GM18868 (cell line): ENCODE measurements around the gene CPN1.
"Not testable (repeated sequence)": the region's sequence is repeated elsewhere in the genome, so short reads cannot be mapped to it uniquely, and the experiment has no call there.

Source experiments
- ATAC-seq: cut with Tn5 transposase; IDR thresholded peaks from one replicate; pipeline ENCODE4 v1.9.1; 2021; ENCODE audit warnings: mild to moderate bottlenecking, moderate library complexity; ENCODE audit not compliant: unreplicated experiment

Gene CPN1

DNA sequence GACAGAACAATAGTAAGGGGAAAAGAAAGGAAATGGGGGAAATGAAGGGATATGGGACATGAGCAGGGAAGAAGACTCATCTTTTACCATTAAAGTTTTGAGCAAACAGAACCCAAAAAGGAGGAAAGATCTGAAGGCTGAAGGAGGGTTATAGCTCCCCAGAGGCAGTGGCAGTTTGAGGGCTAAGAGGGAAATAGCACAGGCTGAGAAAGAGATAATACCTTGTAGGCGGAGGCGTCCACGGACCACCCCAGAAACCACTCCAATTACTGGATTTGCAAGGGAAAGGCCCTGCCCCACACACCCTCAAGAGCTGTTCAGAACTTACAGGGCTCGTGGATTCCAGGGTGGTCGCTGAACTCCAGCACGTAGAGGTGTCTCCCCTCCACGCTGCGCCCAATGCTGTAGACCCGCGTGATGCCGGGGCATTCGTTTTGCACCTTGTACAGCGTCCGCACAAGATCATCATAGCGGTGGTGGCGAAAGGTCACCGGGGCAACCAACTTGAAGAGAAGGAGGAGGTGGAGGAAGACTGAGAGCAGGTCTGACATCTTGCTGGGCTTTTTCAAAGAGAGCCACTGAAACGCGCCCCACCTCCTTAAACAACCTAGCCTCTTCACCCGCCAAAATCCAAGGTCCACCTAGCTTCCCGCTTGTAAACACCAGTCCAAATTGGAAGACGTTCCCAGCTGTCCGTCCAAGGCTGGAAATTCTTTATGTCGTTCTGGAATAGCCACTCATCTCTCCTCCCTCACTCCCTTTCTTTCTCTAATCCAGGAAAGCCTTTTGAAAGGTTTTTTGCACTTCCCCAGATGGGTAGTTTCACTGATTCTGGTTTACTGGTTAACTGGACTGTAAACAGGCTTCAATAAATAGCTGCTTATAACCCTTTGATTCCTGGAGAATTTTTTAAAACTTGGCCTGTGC is at the start of gene CPN1:
Gene CPN1 (minus strand): TSS at position 795 of the 927 bp plus-strand sequence. CDS start 244 bp downstream, at position 551.
- no peak for ATAC-seq

DNA sequence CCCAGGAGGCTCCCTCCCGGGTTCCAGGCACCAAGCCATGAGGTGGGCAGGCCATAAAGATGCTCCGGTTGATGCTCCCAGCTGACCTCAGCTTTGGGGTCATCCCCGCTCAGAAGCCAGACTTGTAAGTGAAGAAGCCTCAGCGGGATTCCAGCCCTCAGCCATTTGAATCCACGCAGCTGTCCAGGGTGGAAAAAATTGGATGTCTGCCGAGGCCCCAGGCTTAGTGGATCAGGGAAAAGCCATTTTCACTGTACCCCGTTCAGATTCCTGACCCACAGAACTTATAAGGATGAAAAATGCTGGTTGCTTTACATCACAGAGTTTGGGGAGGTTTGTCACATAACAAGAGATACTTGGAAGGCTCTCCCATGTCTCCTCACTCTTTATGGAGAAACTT is 49.2 kb upstream of the CPN1 start:
- ATAC-seq: no peak

DNA sequence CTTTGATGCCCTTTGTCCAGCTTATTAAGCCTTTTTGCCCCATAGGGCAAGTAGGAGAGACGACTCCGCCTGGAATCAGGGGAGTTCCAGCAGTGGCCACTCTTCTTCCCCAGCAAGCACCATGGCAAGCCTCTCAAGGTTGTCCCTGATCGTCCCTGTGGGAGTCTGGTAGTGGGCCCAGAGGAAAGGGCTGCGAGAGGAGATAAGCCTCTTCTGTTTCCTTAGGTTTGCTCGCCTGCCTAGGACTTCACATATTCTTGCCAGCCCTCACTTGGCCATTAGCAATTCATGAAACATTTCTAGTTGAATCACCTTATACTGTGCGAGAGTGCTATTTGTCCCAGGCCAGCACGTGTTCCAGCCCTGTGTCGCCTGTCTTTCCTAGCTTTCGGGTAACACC is 47.8 kb upstream of the CPN1 start:
- ATAC-seq: no peak

DNA sequence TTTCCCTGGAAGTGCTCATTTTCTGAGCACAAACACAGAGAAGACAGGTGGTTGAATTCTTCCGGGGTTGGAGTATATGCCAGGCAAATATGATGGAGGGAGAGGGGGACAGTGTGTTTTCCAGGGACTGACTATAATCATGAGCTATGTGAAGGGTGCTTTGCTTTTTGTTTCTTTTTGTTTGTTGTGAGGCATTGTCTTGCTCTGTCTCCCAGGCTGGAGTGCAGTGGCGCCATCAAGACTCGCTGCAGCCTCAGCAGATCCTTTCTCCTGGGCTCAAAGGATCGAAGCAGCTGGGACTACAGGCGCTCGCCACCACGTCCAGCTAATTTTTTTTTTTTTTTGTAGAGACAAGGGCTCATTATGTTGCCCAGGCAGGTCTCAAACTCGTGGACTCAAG is 47.3 kb upstream of the CPN1 start:
- ATAC-seq: no peak

DNA sequence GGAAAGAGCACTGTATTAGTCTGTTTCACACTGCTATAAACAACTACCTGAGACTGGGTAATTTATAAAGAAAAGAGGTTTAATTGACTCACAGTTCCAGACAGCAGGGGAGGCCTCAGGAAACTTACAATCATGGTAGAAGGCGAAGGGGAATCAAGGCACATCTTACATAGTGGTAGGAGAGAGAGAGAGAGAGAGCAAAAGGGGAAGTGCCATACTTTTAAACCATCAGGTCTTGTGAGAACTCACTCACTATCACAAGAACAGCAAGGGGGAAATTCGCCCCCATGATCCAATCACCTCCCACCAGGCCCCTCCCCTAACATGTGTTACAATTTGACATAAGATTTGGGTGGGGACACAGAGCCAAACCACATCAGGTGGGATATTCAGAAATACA is 43.7 kb upstream of the CPN1 start:
- not testable (repeated sequence) for ATAC-seq

DNA sequence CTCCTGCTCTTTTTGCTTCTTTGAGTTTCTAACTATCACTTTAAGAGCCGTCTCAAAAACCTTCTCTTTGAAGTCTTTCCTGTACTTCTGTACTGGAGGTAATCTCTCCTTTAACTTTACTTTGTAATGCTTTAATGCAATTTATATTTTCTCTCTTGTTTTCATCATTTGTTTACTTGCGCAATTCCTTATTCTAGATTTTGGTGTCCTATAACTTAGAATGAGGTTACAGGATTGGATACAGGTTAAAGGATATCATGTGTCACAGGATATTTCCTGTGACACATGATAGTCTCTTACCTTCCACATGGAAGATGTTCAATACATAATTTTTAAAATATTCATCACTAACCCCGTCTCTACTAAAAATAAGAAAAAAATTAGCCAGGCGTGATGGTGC is 42.4 kb upstream of the CPN1 start:
- no peak for ATAC-seq

DNA sequence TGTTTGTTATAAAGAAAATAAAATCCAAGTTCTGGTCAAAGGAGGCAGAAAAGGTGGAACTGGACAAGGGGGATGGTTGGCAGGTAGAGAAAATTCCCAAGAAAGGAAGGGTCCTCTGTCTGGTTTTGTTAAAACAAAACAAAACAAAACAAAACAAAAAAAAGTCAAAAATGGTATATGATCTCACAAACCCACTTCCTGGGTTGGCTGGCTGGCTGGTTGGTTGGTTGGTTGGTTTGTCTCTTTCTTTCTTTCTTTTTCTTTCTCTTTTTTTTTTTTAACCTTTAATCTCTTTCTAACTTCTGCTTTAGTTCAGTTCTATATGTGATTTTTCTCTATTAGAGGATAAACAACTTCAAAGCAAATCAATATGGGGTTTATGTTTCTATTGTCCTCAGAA is 41.1 kb upstream of the CPN1 start:
- ATAC-seq: no peak

DNA sequence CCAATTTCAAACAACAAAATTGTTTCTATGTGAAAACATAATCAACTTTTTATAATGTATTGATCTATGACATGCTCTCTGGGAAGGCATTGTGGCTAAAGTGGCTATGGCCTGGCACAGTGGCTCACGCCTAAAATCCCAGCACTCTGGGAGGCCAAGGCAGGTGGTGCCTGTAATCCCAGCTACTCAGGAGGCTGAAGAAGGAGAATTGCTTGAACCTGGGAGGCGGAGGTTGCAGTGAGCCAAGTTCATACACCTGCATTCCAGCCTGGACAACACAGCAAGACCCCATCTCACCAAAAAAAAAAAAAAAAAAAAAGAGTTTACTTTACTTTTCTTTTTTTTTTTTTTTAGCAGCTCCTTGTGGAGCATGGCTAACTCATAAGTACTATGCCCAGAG is 38.9 kb upstream of the CPN1 start:
- no peak for ATAC-seq

DNA sequence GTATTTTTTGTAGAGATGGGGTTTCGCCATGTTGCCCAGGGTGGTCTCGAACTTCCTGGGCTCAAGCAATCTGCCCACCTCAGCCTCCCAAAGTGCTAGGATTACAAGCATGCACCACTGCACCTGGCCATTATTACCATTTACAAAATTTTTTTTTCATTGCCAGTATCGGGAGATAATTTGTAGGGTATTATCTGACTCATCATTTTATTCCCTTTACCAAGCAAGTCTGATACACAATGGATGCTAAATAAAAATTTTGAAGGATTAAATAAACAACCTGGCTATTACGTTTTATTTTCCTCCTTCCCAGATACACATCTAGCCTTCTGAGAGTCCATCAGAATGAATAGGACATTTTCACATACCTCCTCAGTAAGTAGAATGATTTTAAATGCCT is 38.1 kb upstream of the CPN1 start:
- no peak for ATAC-seq

DNA sequence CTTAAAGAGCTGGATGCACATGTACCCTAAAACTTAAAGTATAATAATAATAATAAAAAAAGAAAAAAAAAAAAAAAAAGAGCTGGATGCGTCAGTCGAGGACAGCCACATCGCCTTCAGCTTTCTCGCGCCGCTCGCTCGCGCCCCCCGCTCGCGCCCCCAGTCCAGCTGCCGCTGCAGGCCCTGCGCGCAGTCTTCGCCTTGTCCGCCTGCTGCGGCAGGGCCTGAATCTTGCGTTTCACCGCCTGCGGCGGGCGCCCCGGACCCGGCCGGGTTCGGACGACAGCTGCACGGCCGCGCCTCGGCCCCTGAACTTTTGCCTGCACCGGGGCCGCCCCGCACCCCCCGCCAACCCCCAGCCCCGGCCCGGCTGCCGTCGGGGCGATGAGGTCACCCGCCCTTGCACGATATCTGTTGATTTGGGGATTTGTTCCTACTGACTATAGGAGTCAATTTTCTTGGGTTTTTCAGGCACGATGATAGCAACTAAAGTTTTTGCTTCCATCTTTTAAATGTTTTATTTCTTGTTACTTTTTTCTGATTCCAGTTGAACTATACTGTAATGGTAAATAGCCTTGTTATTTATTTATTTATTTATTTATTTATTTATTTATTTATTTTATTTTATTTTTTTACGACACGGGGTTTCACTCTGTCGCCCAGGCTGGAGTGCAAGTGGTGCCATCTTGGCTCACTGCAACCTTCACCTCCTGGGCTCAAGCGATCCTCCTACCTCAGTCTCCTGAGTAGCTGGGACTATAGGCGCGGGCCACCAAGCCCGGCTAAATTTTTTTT is 33.5 kb upstream of the CPN1 start:
- no peak for ATAC-seq

DNA sequence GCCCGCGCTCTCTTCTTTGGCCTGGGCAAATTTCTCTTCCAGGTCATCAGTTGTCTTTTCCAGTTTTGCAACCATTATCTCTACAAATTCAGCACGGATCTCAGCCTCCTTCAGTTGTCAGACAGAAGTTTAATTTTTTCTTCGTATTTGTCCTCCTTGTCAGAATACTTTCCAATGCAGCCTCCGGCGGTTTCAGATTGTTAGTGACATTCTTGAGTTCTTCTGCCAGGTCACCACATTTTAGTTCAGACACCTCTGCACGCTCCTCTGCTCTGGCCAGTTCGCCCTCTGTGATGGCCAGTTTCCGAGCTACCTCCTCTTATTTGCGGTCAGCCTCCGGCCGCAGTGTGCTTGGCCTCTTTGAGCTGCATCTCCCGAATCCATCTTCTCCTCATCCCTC is 32.8 kb upstream of the CPN1 start:
- ATAC-seq: no peak

DNA sequence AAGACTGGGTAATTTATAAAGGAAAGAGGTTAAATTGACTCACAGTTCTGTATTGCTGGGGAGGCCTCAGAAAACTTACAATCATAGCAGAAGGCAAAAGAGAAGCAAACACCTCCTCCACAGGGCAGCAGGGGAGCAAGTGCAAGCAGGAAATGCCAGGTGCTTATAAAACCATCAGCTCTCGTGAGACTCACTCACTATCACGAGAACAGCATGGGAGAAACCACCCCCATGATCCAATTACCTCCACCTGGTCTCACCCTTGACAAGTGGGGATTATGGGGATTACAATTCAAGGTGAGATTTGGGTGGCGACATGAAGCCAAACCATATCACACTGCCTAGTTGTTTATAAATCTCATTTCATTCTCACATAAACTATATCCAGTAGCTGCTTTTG is 28.0 kb upstream of the CPN1 start:
- ATAC-seq: no peak

DNA sequence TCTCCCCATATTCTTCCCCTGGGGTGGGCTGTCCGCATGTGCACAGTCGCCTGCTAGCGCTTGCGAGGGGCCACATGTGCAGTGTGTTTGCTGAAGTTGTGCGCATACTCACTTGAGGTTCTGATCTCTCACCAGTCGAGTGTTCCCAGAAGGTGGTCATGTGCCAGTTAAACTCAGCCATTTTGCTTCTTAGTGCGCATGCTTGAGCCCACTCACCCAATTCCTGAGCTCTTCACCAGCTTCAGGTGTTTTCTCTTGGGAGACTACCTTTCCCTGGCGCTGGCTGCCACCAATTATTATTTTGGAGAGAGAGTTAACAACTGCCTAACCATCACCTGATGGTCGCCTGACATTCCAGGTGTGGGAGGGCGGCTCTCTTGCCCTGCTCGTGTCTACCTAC is 25.2 kb upstream of the CPN1 start:
- no peak for ATAC-seq

DNA sequence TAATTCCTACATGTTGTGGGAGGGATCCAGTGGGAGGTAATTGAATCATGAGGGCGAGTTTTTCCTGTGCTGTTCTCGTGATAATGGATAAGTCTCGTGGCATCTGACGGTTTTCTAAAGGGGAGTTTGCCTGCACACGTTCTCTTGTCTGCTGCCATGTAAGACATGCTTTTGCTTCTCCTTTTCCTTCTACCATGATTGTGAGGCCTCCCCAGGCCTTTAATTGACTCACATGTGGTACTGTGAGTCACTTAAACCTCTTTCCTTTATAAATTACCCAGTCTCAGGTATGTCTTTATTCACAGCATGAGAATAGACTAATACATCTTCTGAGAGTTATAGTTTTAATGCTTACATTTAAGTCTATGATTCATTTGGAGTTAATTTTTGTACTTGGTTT is 22.6 kb upstream of the CPN1 start:
- no peak for ATAC-seq

DNA sequence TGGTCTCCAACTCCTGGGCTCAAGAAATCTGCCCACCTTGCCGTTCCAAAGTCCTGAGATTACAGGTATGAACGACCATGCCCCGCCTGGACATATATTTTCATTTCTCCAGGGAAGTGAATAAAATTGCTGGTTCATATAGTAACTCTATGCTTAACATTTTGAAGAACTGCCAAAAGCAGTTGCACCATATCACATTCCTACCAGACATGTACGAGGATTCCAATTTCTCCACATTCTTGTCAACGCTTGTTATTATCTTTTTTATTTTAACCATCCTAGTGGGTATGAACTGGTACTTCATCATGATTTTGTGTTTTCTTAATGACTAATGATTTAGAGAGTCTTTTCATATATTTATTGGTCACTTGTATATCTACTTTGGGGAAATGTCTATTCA is 21.9 kb upstream of the CPN1 start:
- ATAC-seq: no peak

DNA sequence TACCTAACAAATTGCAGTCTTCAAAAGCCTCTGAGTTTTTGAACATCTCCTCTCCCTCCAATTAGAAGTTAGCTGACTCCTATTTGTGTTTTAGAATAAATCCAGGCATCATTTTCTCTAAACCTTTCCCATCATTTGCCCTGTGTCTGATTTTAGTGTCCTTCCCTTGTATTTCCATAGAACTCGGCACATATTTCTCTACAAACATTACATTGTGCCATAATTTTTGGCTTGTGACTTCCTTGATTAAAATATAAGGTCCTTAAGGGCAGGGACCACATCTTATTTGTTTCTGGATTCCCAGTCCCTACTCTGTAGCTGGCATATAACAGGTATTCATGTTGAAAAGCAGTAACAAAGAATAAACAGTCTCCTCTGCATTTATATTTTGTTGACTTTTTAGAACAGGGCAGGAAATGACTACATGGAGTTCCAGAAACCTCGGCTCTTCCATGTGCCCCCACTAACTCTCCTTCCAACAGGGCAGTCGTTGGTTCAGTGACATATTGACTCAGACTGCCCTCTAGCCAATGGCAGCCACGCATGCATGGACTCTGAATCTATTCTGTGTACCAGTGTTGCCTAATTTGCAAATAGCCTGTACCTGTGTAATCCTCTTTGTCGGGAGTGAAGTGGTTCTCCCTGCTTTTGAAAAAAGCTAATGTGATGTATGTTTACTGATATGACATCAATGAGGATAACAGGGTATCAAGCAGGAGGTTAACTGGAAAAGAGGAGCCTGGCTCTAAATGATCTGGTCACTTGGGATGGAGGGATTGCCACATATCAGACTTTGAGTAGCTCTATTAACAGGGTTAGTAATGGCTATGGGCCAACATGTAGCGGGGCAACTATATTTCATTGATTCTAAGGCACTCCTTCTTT is 19.8 kb upstream of the CPN1 start:
- no peak for ATAC-seq

DNA sequence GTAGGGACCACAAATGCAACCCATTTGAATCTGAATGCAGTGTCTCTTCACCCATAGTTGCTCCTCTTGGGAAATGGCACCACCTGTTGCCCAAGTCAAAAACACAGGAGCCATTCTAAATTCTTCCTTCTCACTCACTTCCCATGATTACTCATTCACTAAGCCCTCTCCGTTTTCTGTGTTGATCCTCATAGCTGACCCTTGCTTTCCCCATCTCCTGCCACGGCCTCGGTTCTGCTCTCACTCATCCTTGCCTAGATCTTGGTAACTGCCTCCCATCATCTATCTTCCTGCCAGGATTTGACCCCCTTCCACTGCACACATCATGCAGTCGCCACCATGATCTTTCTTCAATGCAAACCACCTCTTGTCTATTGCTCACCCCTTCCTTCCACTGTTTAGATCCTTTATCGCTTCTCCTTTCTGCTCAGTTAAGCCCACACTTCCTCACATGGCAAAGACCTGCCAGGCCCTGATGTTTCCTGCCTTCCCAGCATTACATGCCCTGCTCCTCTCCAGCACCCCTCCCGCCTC is 19.0 kb upstream of the CPN1 start:
- ATAC-seq: no peak

DNA sequence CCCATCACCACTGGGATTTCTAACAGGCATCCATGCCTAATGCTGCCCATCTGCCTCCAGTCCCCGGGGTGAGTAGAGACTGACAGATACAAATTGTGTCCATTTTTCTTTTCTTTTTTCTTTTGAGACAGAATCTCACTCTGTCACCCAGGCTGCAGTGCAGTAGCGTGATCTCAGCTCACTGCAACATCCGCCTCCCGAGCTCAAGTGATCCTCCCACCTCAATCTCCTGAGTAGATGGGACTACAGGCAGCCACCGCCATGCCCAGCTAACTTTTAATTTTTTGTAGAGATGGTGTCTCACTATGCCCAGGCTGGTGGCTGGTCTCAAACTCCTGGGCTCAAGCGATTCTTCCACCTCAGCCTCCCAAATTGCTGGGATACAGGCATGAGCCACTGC is 7.6 kb upstream of the CPN1 start:
- no peak for ATAC-seq

DNA sequence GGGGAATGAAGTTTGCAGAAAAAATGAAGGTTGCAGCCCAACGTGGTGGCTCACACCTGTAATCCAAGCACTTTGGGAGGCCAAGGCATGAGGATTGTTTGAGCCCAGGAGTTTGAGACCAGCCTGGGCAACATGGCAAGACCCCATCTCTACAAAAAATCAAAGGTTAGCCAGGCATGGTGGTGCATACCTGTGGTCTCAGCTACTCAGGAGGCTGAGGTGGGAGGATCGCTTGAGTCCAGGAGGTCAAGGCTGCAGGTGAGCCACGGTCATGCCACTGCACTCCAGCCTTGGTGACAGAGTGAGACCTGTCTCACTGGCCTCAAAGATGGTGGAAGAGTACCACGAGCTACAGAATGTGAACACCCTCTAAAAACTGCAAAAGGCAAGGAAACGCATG is 5.0 kb upstream of the CPN1 start:
- not testable (repeated sequence) for ATAC-seq

DNA sequence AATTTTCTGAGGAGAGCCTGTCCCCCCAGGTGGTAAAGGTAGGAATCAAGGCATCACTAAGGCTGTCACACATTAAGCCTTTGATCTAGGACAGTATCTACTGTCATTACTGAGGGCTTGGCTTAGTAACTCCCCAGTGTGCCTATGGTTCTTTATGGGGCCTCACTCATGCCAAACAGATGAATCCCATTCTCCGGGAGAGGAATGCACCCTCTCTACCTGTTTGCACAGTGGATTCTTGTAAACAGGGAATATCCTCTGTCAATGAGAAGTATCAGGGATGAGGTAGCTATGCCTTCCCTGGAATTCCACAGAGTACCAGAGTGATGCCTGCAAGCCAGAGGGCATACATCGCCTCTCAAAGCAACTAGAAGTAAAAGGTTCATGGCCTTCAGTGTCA is 3.9 kb upstream of the CPN1 start:
- no peak for ATAC-seq

DNA sequence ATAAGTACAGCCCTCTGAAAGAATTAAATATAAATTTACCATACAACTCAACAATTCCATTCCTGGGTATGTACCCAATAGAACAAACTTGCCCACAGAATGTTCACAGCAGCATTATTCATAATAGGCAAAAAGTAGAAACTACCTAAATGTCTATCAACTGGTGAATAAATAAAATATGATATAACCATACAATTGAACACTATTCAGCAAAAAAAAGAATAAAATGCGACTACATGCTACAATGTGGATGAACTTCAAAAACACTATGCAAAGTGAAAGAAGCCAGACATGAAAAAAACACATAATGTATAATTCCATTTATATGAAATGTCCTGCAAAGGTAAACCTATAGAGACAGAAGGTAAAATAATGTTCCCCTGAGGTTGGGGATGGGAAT is 2.0 kb upstream of the CPN1 start:
- no peak for ATAC-seq
